ENCODE results near the gene ZBTB4.

DNA sequence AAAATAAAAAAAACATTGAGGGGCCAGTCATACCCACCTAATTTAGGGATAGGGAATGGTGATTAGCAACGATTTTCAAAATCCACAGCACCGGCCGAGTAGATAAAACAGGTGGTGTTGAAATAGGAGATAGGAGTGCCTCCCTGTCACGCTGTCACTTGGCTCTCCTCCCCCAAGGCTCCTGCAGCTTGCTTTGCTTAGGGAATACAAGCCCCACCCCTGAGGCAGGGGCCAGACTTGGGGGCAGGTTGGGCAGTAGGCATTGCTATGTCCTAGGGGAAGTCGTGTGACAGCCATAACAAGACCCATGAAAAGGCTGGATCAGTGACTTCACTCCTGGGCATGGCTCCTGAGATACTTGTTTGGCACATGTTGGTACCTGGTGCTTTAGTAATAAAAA is 30.5 kb upstream of the ZBTB4 start:
- no peak for TF ChIP-seq CTCF (conservative IDR thresholded peaks at IDR 0.05; ENCODE audit: low read length)
- no peak for TF ChIP-seq EZH2phosphoT487 (IDR thresholded peaks at IDR 0.05; ENCODE audit: borderline replicate concordance, low read depth, low read length)
